ENCODE data around the gene THSD8. TPM values are rescaled to one million over a fixed set of nuclear protein-coding genes. Genes with fewer than 3 reads are reported as not detected.

THSD8 gene
- polyA plus RNA-seq, 1 donor from 2014 or later = not detected

GRCh38 chr19:12788682-12789097, 13.2 kb upstream of the THSD8 start:
- Histone ChIP-seq H3K9me2 (ENCODE audit: insufficient read depth, low read length) (no peaks in the 10 kb centered on the region), H3K27me3 (ENCODE audit: insufficient read depth, low read depth, low read length) (peaks cover 29% of the 10 kb centered on the region), H4K20me1 (ENCODE audit: insufficient read depth) (no peaks in the 10 kb centered on the region), H3K9me3 (ENCODE audit: low read length) (no peaks in the 10 kb centered on the region), H3F3A (ENCODE audit: insufficient read depth, low read length, poor library complexity, severe bottlenecking) (no peaks in the 10 kb centered on the region), H3K4me3 (ENCODE audit: low read length) (no peak overlapping the region), H3K36me3 (ENCODE audit: insufficient read depth, low read length) (no peaks in the 10 kb centered on the region), H3K9ac (ENCODE audit: low read length) (no peak overlapping the region), H3K27ac (ENCODE audit: low read length) (no peak overlapping the region), H3K79me2 (replicated peaks; ENCODE audit: insufficient read depth, low read length) (no peaks in the 10 kb centered on the region), H3K4me2 (ENCODE audit: low read length) (no peak overlapping the region), H2AFZ (ENCODE audit: low read depth, low read length) (no peak overlapping the region)
- TF ChIP-seq TAF1 (IDR thresholded peaks at IDR 0.05; ENCODE audit: low read depth) (no peak), RAD21 (conservative IDR thresholded peaks at IDR 0.05) (no peak), SMC3 (conservative IDR thresholded peaks at IDR 0.05; ENCODE audit: poor library complexity) (no peak)

GRCh38 chr19:12789098-12789903, 12.6 kb upstream of the THSD8 start:
- Histone ChIP-seq H4K20me1 (ENCODE audit: insufficient read depth) (no peaks in the 10 kb centered on the region), H3K79me2 (replicated peaks; ENCODE audit: insufficient read depth, low read length) (no peaks in the 10 kb centered on the region), H3K9ac (ENCODE audit: low read length) (peak overlapping the region; percentile 82), H3K9me2 (ENCODE audit: insufficient read depth, low read length) (no peaks in the 10 kb centered on the region), H3K4me3 (ENCODE audit: low read length) (peak overlapping the region; percentile 87), H3K27me3 (ENCODE audit: insufficient read depth, low read depth, low read length) (peaks cover 29% of the 10 kb centered on the region), H3K27ac (ENCODE audit: low read length) (no peak overlapping the region), H2AFZ (ENCODE audit: low read depth, low read length) (no peak overlapping the region), H3K4me2 (ENCODE audit: low read length) (no peak overlapping the region), H3F3A (ENCODE audit: insufficient read depth, low read length, poor library complexity, severe bottlenecking) (no peaks in the 10 kb centered on the region), H3K36me3 (ENCODE audit: insufficient read depth, low read length) (no peaks in the 10 kb centered on the region), H3K9me3 (ENCODE audit: low read length) (no peaks in the 10 kb centered on the region)
- TF ChIP-seq RAD21 (conservative IDR thresholded peaks at IDR 0.05) = no peak
- TF ChIP-seq SMC3 (conservative IDR thresholded peaks at IDR 0.05; ENCODE audit: poor library complexity) = no peak
- TF ChIP-seq CTCF (IDR thresholded peaks at IDR 0.05; ENCODE audit: poor library complexity, severe bottlenecking) = no peak
- TF ChIP-seq MXI1 (conservative IDR thresholded peaks at IDR 0.05; ENCODE audit: poor library complexity, severe bottlenecking) = no peak
- TF ChIP-seq EP300 (conservative IDR thresholded peaks at IDR 0.05; ENCODE audit: poor library complexity, severe bottlenecking) = no peak
- no peak for TF ChIP-seq POLR2AphosphoS5 (IDR thresholded peaks at IDR 0.05)
- no peak for TF ChIP-seq REST (IDR thresholded peaks at IDR 0.05; ENCODE audit: borderline replicate concordance)
- TF ChIP-seq EZH2 (IDR thresholded peaks at IDR 0.05; ENCODE audit: borderline replicate concordance, insufficient read depth, low read length, poor library complexity, severe bottlenecking) = no peak
- no peak for TF ChIP-seq TAF1 (IDR thresholded peaks at IDR 0.05; ENCODE audit: low read depth)
